Suprapubic skin (tissue), 4 donors: ENCODE results near the gene COQ4.

Experiments
- POLR2A ChIP-seq, 2 donors: fragments of 450-650 bp; IDR thresholded peaks; one replicate each; pipeline ENCODE4 v1.6.1; 2017; ENCODE audit warnings: antibody characterized with exemption in 2 of 2, mild to moderate bottlenecking in 2 of 2, moderate library complexity in 2 of 2
- POLR2AphosphoS5 ChIP-seq, 3 donors: sonication (generic); formaldehyde crosslinking; IDR thresholded peaks; one replicate each; pipeline ENCODE4 v1.6.1; 2017; ENCODE audit warnings: antibody characterized with exemption in 3 of 3
- TF ChIP-seq, protein P1 (sequence below), 2 donors: fragments of 200-600 bp in 1 of 2; fragments of 450-650 bp in 1 of 2; sonication (generic) in 1 of 2; IDR thresholded peaks; one replicate each; pipeline ENCODE4 v1.5.1; 2016 to 2019; ENCODE audit warnings: antibody characterized with exemption in 2 of 2, mild to moderate bottlenecking in 1 of 2, moderate library complexity in 1 of 2

DNA sequence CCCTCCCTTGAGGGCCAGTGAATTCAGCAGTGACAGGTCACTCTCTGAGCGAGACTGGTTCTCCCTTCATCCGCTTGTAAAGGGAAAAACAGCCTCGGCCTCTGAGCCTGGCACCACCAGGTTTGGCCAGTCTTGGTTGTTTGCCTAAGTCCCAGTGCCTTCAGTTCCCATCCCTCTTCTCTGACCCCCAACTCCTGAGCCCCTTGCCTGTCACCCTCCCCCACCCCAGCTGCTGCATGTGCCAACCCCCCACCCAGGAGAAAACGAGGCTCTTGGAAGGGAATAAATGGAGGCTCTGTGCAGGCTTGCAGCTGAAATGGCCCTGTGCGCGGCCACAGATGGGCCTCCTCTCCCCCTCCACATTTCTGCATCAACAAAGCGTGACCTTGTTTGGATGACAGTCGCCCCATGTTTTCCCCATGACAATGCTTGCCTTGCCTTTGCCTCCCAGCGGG, 51.6 kb downstream of the COQ4 start:
- no peak for TF ChIP-seq POLR2AphosphoS5 (IDR thresholded peaks at IDR 0.05)
- TF ChIP-seq, protein P1, sequence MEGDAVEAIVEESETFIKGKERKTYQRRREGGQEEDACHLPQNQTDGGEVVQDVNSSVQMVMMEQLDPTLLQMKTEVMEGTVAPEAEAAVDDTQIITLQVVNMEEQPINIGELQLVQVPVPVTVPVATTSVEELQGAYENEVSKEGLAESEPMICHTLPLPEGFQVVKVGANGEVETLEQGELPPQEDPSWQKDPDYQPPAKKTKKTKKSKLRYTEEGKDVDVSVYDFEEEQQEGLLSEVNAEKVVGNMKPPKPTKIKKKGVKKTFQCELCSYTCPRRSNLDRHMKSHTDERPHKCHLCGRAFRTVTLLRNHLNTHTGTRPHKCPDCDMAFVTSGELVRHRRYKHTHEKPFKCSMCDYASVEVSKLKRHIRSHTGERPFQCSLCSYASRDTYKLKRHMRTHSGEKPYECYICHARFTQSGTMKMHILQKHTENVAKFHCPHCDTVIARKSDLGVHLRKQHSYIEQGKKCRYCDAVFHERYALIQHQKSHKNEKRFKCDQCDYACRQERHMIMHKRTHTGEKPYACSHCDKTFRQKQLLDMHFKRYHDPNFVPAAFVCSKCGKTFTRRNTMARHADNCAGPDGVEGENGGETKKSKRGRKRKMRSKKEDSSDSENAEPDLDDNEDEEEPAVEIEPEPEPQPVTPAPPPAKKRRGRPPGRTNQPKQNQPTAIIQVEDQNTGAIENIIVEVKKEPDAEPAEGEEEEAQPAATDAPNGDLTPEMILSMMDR (IDR thresholded peaks at IDR 0.05): no peak
- no peak for TF ChIP-seq POLR2A (IDR thresholded peaks at IDR 0.05)
